ENCODE data around the gene MAPRE2. TPM values are rescaled to one million over a fixed set of nuclear protein-coding genes. Genes with fewer than 3 reads are reported as not detected.

MAPRE2 gene
- total RNA-seq, 2 donors from 2014 or later: 11.7 to 11.9 TPM

DNA sequence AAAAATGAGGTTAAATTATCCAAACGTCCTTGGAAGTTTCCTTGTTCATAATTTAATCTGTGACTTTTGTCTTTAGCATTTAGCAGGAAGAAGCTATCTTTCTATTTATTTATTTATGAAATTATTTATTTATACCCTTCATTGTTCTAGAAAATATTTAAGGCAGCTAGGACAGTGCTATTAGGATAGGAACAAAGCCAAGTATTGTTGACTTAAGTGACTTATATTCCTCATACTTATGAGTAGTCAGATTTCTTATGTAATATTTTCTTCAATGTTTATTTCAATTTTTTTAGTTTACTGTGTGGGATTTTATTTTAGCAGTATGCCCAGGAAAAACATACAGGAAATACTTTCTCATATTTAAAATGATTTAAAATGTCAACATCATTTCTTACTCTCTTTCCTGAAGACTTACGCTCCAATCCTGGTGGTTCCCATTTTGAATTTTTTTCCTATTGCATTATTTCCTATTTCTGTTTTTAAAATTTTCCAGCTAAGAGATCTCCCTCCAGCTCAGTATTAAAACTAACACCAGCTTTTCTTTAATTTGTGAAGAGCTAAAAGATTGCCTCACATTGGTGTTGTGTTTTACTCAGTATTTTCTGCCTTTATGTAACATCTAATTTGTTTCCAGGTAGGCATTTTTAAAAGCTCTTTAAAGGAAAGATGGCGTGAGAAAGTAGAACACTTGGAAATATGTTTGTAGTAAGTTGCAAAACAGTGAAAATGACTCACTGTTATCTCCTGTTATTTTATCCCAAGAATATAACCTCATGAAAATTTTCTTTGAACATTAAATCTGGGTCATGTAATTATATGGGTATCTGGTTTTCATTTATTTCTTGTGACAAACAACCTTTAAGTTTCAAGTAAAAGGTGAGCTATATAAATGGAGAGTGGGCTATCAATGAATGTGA, 32.2 kb downstream of the MAPRE2 start:
- WGBS, 2 donors: 58 to 61% methylated on average over 3 of the region's 3 CpGs
- H3K27me3 ChIP-seq: no peaks in the 10 kb centered on the region
- no peak overlapping the region for H3K4me3 ChIP-seq
- DNase-seq (no peak), ATAC-seq (no peak)
- H3K27ac ChIP-seq: no peak overlapping the region
- H3K36me3 ChIP-seq (replicated peaks in 1 of 2; ENCODE audit: insufficient read depth in 1 of 2, low read depth in 2 of 2): no peaks in the 10 kb centered on the region
- H3K9me3 ChIP-seq: no peaks in the 10 kb centered on the region
- TF ChIP-seq POLR2A (IDR thresholded peaks at IDR 0.05): no peak
- TF ChIP-seq, protein P1, sequence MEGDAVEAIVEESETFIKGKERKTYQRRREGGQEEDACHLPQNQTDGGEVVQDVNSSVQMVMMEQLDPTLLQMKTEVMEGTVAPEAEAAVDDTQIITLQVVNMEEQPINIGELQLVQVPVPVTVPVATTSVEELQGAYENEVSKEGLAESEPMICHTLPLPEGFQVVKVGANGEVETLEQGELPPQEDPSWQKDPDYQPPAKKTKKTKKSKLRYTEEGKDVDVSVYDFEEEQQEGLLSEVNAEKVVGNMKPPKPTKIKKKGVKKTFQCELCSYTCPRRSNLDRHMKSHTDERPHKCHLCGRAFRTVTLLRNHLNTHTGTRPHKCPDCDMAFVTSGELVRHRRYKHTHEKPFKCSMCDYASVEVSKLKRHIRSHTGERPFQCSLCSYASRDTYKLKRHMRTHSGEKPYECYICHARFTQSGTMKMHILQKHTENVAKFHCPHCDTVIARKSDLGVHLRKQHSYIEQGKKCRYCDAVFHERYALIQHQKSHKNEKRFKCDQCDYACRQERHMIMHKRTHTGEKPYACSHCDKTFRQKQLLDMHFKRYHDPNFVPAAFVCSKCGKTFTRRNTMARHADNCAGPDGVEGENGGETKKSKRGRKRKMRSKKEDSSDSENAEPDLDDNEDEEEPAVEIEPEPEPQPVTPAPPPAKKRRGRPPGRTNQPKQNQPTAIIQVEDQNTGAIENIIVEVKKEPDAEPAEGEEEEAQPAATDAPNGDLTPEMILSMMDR (IDR thresholded peaks at IDR 0.05): no peak
- intact Hi-C loops (cut with DNase I): no loop called here
- peaks cover 4% of the 10 kb centered on the region for H3K4me1 ChIP-seq

- ATAC-seq: no peak
- 86 to 100% methylated on average over 1 of the region's 1 CpG for WGBS, 2 donors
- H3K4me1 ChIP-seq: peaks cover 4% of the 10 kb centered on the region
These were observed 33.4 kb downstream of the MAPRE2 start for GRCh38 chr18:35074581-35074980.

DNA sequence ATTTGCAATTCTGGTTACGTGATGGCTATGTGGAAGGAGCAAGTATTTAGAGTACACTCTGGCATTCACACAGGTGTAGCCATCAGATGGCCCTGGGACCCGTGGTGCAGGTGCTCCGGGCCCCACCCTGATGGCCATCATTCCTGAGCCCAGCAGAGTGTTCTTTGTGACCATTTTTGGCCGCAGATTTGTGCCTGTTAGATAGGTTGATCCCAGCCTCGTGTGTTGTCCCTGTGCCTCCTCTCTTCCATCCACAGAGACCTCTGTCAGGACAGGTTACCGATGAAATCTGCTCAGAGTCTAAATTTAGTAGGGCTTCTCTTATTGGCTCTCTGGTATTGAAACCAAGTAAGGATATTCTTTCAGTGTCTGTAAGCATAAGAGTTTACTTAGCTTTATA, 33.9 kb downstream of the MAPRE2 start:
- TF ChIP-seq, protein P1 (IDR thresholded peaks at IDR 0.05): no peak
- TF ChIP-seq POLR2A (IDR thresholded peaks at IDR 0.05): no peak
- no peak for ATAC-seq
- H3K4me1 ChIP-seq: peaks cover 4% of the 10 kb centered on the region
- no peaks in the 10 kb centered on the region for H3K36me3 ChIP-seq (replicated peaks in 1 of 2; ENCODE audit: insufficient read depth in 1 of 2, low read depth in 2 of 2)
- H3K4me3 ChIP-seq: no peak overlapping the region
- intact Hi-C loops (cut with DNase I): no loop called here
- H3K27ac ChIP-seq: no peak overlapping the region
- no peaks in the 10 kb centered on the region for H3K27me3 ChIP-seq
- DNase-seq: no peak
- WGBS, 2 donors: 88 to 90% methylated on average over 6 of the region's 6 CpGs
- no peaks in the 10 kb centered on the region for H3K9me3 ChIP-seq

More at GRCh38 chr18:35074581-35074980, 33.4 kb downstream of the MAPRE2 start:
- no peaks in the 10 kb centered on the region for H3K36me3 ChIP-seq (replicated peaks in 1 of 2; ENCODE audit: insufficient read depth in 1 of 2, low read depth in 2 of 2)
- H3K9me3 ChIP-seq: no peaks in the 10 kb centered on the region
- intact Hi-C loops (cut with DNase I): no loop called here
- H3K4me3 ChIP-seq: no peak overlapping the region
- DNase-seq: no peak
- no peaks in the 10 kb centered on the region for H3K27me3 ChIP-seq
- no peak overlapping the region for H3K27ac ChIP-seq
- no peak for TF ChIP-seq POLR2A (IDR thresholded peaks at IDR 0.05)
- TF ChIP-seq, protein P1 (IDR thresholded peaks at IDR 0.05): no peak

GRCh38 chr18:35076135-35076924, 35.1 kb downstream of the MAPRE2 start:
- 79 to 82% methylated on average over 4 of the region's 4 CpGs for WGBS, 2 donors
- H3K9me3 ChIP-seq: no peaks in the 10 kb centered on the region
- no peak overlapping the region for H3K4me3 ChIP-seq
- TF ChIP-seq, protein P1 (IDR thresholded peaks at IDR 0.05): no peak
- no peak for TF ChIP-seq POLR2A (IDR thresholded peaks at IDR 0.05)
- no peak for DNase-seq
- peaks cover 4% of the 10 kb centered on the region for H3K4me1 ChIP-seq
- ATAC-seq: no peak
- H3K36me3 ChIP-seq (replicated peaks in 1 of 2; ENCODE audit: insufficient read depth in 1 of 2, low read depth in 2 of 2): no peaks in the 10 kb centered on the region
- no peak overlapping the region for H3K27ac ChIP-seq
- intact Hi-C loops (cut with DNase I): no loop called here
- H3K27me3 ChIP-seq: no peaks in the 10 kb centered on the region
